ENCODE results near the gene SH3GLB1. TPM values are rescaled to one million over a fixed set of nuclear protein-coding genes. Genes with fewer than 3 reads are reported as not detected.
"Not testable (repeated sequence)": the region's sequence is repeated elsewhere in the genome, so short reads cannot be mapped to it uniquely, and the experiment has no call there.

SH3GLB1 gene
- total RNA-seq, result 100 to 1,000 TPM in 1 of 4 donors, 10 to 100 TPM in 3; 79.1 to 113 (median 93.6) TPM

DNA sequence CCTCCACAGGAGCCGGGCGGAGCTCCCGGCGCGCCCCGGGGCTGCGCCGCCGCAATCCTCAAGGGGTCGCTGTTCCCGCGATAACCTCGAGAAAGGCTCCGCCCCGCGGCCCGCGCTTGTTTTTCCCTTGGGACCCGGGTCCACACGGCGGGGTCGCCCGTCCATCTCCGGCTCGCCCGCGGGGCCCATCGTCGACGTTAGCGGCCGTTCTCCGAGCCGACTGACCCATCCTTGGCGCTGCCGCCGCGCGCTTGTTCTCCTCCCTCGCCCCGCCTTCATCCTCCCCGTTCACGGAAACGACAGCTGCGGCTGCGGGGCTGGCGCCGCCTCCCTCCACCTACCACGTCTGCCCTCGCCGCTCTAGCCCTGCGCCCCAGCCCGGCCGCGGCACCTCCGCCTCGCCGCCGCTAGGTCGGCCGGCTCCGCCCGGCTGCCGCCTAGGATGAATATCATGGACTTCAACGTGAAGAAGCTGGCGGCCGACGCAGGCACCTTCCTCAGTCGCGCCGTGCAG, at the start of gene SH3GLB1:
Gene SH3GLB1 (plus strand): TSS at position 119 of the 514 bp plus-strand sequence. CDS start 324 bp downstream, at position 443.
- TF ChIP-seq CTCF (IDR thresholded peaks at IDR 0.05), result peak in 2 of 3 donors; percentile 58 to 59
- ATAC-seq (ENCODE audit: low FRiP score), result peak; percentile 83

DNA sequence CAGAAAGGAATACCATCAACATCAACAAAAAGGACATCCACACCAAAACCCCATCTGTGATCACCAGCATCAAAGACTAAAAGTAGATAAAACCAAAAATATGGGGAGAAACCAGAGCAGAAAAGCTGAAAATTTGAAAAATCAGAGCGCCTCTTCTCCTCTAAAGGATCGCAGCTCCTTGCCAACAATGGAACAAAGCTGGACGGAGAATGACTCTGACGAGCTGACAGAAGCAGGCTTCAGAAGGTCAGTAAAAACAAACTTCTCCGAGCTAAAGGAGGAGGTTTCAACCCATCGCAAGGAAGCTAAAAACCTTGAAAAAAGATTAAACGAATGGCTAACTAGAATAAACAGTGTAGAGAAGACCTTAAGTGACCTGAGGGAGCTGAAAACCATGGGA, 46.0 kb upstream of the SH3GLB1 start:
- DNase-seq (ENCODE audit: low spot score); ATAC-seq (ENCODE audit: low FRiP score): not testable (repeated sequence)

More for the DNA sequence above, at the start of gene SH3GLB1:
- DNase-seq (ENCODE audit: low spot score), result peak; percentile 85

DNA sequence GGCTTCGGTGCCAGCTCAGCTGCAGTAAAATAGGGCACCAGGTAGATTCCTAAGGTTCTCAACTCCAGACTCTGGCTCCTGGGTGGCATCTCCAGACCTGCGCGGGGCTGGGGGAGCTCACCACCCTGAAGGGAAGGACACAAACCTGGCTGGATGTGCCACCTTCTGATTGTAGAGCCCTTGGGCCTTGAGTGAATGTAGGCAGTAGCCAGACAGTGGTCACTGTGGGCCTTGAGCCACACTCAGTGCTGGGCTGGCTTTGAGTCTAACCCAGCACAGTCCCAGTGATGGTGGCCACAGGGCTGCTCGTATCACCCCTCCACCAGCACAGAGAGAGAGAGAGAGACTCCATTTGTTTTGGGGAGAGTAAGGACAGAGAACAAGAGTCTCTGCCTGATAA, 38.0 kb upstream of the SH3GLB1 start:
- DNase-seq (ENCODE audit: low spot score) (no peak), ATAC-seq (ENCODE audit: low FRiP score) (peak; percentile 28)
- TF ChIP-seq CTCF (IDR thresholded peaks at IDR 0.05), result no peak

- DNase-seq (ENCODE audit: low spot score) (no peak), ATAC-seq (ENCODE audit: low FRiP score) (no peak)
- TF ChIP-seq CTCF (IDR thresholded peaks at IDR 0.05), result no peak
Measured at GRCh38 chr1:86687595-86687994, 16.8 kb upstream of the SH3GLB1 start.

GRCh38 chr1:86692641-86693040, 11.7 kb upstream of the SH3GLB1 start:
- no peak for ATAC-seq (ENCODE audit: low FRiP score)

GRCh38 chr1:86695400-86695799, 9.0 kb upstream of the SH3GLB1 start:
- DNase-seq (ENCODE audit: low spot score) (no peak), ATAC-seq (ENCODE audit: low FRiP score) (no peak)
- TF ChIP-seq CTCF (IDR thresholded peaks at IDR 0.05), result no peak

More at GRCh38 chr1:86692641-86693040, 11.7 kb upstream of the SH3GLB1 start:
- DNase-seq (ENCODE audit: low spot score), result no peak
- TF ChIP-seq CTCF (IDR thresholded peaks at IDR 0.05), result no peak

DNA sequence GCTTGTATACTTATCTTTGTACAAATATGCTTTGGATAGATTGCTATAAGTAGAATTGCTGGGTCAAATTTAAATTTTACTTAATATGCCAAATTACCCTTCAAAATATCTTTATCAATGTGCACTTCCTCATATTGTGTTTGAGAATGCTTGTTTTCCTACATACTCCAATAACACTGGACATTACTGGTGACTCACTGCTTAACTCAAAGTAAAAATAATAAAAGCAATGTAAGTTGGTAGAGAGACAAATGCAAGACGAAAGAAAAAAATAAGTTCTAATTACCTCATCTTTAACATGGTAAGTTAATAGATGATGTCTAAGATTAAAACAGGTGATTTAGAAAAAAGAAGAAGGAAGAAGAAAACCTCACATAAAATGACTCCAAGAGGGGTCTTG, 7.9 kb upstream of the SH3GLB1 start:
- no peak for TF ChIP-seq CTCF (IDR thresholded peaks at IDR 0.05)
- ATAC-seq (ENCODE audit: low FRiP score), result no peak
- no peak for DNase-seq (ENCODE audit: low spot score)
